Activated B cell treated with CpG ODN at 0.5 μM for 24 hours (primary cell): Measurements from ENCODE around the gene BEND7. TPM values are rescaled to one million over a fixed set of nuclear protein-coding genes. Genes with fewer than 3 reads are reported as not detected.
A peak's percentile ranks its signal among the peaks of the same experiment; 100 is the strongest.

Experiments used
- ATAC-seq: fragments of 200-7000 bp; cut with Tn5 transposase; one replicate; pipeline ENCODE4 v1.10.0; 2021; ENCODE audit warnings: low read depth, mild to moderate bottlenecking, moderate library complexity
- CTCF ChIA-PET: fragments of 350-600 bp; sonication (Branson Sonifier 250); formaldehyde crosslinking; loops from one replicate; lab custom pipeline; 2021; ENCODE audit warnings: antibody characterized with exemption; lab: Charles Lee
- POLR2A ChIA-PET: fragments of 350-600 bp; sonication (Branson Sonifier 250); formaldehyde crosslinking; loops from one replicate; lab custom pipeline; 2021; ENCODE audit warnings: antibody characterized with exemption; lab: Charles Lee
- DNase-seq: peaks from one replicate; pipeline ENCODE4 v3.0.0; 2022
- H3K27ac Mint-ChIP-seq: one replicate; pipeline ENCODE4 v1.8.0; 2020; ENCODE audit warnings: mixed read lengths
- H3K27me3 Mint-ChIP-seq: one replicate; pipeline ENCODE4 v1.8.0; 2021; ENCODE audit warnings: mixed read lengths
- H3K36me3 Mint-ChIP-seq: one replicate; pipeline ENCODE4 v1.8.0; 2021; ENCODE audit warnings: low read depth, mixed read lengths
- H3K4me1 Mint-ChIP-seq: one replicate; pipeline ENCODE4 v1.8.0; 2021; ENCODE audit warnings: mixed read lengths
- H3K4me3 Mint-ChIP-seq: one replicate; pipeline ENCODE4 v1.8.0; 2020; ENCODE audit warnings: mild to moderate bottlenecking, mixed read lengths
- H3K9me3 Mint-ChIP-seq: one replicate; pipeline ENCODE4 v1.8.0; 2020; ENCODE audit warnings: mixed read lengths
- CTCF ChIP-seq: fragments of 200-600 bp; IDR thresholded peaks from one replicate; pipeline ENCODE4 v1.8.0; 2022; ENCODE audit warnings: antibody characterized with exemption, mild to moderate bottlenecking
- intact Hi-C: fragments of 100-400 bp; cut with micrococcal nuclease; formaldehyde crosslinking; loops from one replicate; pipeline ENCODE4 v1.15.1; 2024
- total RNA-seq: library from RNA; stranded (reverse); gene quantifications from 2 replicates; pipeline ENCODE4 v1.2.3, GENCODE V29; 2022

Gene BEND7
- total RNA-seq, 1 donor from 2014 or later: not detected

- ChIA-PET POLR2A (interaction anchor here (0.7 kb wide), 1 partner anchor 1308 kb away, joined by 3 read pairs; no protein-coding TSS in a partner anchor), CTCF (no interaction called here)
- H3K36me3 Mint-ChIP-seq: no peaks in the 10 kb centered on the region
- intact Hi-C loops: no loop called here
- no peaks in the 10 kb centered on the region for H3K9me3 Mint-ChIP-seq
- DNase-seq: no peak
- H3K4me1 Mint-ChIP-seq: peaks cover 7% of the 10 kb centered on the region
- H3K27ac Mint-ChIP-seq: no peak overlapping the region
- TF ChIP-seq CTCF: no peak
- H3K27me3 Mint-ChIP-seq: peaks cover 10% of the 10 kb centered on the region
- no peak overlapping the region for H3K4me3 Mint-ChIP-seq
- ATAC-seq: peak; percentile 45
These were observed 74.9 kb downstream of the BEND7 start for GRCh38 chr10:13453896-13454295.

DNA sequence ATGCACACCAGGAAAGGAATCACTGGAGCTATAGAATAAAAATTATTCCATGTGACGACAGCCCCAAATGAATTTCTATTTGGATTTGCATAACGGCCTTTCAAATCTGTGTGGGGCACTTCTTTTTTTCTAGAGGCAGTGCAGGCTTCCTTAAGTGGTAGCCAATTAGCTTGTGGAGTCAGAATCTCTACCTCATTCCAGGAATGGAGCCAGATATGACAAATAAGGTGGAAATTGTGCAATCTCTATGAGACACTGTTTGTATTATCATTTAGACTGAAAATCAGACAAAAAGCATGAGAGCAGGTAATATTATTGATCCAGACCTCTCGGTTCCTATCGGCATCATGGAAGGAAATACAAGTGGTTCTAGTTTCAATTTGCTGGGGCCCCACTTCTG is 78.7 kb downstream of the BEND7 start:
- ATAC-seq (no peak), DNase-seq (no peak)
- CTCF ChIA-PET: interaction anchor here (1.1 to 1.2 kb wide), 2 partner anchors 10 to 78 kb away, joined by 3 to 4 read pairs; no protein-coding TSS in a partner anchor

DNA sequence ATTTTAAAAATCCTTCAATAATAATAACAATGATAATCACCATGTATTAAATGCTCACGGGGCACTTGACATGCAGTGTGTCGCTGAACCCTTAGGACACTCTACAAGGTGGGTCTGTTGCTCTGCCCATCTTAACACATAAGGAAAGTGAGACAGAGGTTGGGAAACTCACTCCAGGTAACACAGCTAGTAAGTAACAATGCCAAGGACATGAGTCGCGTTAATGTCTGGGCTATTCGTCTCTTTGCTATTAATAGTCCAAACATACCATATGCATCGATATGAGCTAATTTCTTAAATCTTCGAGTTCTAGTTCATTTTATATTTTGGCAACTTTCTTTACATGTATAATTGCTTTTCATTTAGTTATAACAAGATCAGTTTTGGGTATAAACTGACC is 79.5 kb downstream of the BEND7 start:
- intact Hi-C loops: no loop called here
- Mint-ChIP-seq H3K36me3 (no peaks in the 10 kb centered on the region), H3K9me3 (no peaks in the 10 kb centered on the region), H3K4me3 (no peak overlapping the region), H3K4me1 (peaks cover 7% of the 10 kb centered on the region), H3K27me3 (peaks cover 2% of the 10 kb centered on the region), H3K27ac (no peak overlapping the region)
- POLR2A ChIA-PET: no interaction called here
- ATAC-seq (no peak), DNase-seq (no peak)
- CTCF ChIA-PET: interaction anchor here (1.1 to 1.2 kb wide), 2 partner anchors 9 to 77 kb away, joined by 3 to 4 read pairs; no protein-coding TSS in a partner anchor
- TF ChIP-seq CTCF: no peak

More for the DNA sequence above, 78.7 kb downstream of the BEND7 start:
- TF ChIP-seq CTCF: no peak
- Mint-ChIP-seq H3K36me3 (no peaks in the 10 kb centered on the region), H3K27me3 (peaks cover 4% of the 10 kb centered on the region), H3K9me3 (no peaks in the 10 kb centered on the region), H3K4me3 (no peak overlapping the region), H3K27ac (no peak overlapping the region), H3K4me1 (peaks cover 7% of the 10 kb centered on the region)
- POLR2A ChIA-PET: no interaction called here
- intact Hi-C loops: no loop called here

DNA sequence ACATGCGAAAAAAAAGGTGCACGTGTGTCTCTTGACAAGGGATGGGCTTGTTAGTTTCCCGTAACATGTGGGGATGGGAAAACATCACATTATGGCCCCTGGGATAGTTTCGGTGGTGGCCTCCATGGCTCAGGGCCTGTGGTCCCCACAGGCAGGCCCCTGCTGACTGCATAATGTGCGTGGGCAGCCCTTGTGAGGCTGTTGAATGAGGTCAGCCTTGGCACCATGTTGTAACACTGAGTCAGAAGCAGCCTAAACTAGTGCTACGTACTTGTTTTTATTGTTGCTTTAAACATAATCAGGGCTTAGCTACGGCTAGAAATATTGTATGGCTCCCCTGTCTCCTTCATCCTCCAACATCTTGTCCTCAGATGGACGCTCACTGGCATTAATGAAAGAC is 80.6 kb downstream of the BEND7 start:
- Mint-ChIP-seq H3K4me3 (no peak overlapping the region), H3K36me3 (no peaks in the 10 kb centered on the region), H3K9me3 (no peaks in the 10 kb centered on the region), H3K27me3 (peaks cover 3% of the 10 kb centered on the region), H3K27ac (no peak overlapping the region), H3K4me1 (no peaks in the 10 kb centered on the region)
- no peak for ATAC-seq
- no peak for DNase-seq
- no peak for TF ChIP-seq CTCF
- ChIA-PET POLR2A (no interaction called here), CTCF (no interaction called here)
- intact Hi-C loops: no loop called here

GRCh38 chr10:13445656-13446400 is 83.0 kb downstream of the BEND7 start:
- intact Hi-C loops: no loop called here
- TF ChIP-seq CTCF: no peak
- no peaks in the 10 kb centered on the region for H3K36me3 Mint-ChIP-seq
- H3K9me3 Mint-ChIP-seq: no peaks in the 10 kb centered on the region
- H3K4me3 Mint-ChIP-seq: no peak overlapping the region
- peaks cover 21% of the 10 kb centered on the region for H3K27me3 Mint-ChIP-seq
- ChIA-PET POLR2A (no interaction called here), CTCF (no interaction called here)
- ATAC-seq (no peak), DNase-seq (no peak)
- H3K27ac Mint-ChIP-seq: no peak overlapping the region
- H3K4me1 Mint-ChIP-seq: no peaks in the 10 kb centered on the region
